T-helper 2 cell treated with Interferon-gamma antibody and Interleukin-4, amounts not matched to agents 100 ng/mL and 5 ng/mL, for 36 hours (primary cell): Measurements from ENCODE around the gene TRAPPC14. TPM values are rescaled to one million over a fixed set of nuclear protein-coding genes. Genes with fewer than 3 reads are reported as not detected.

ENCODE experiments used
- intact Hi-C: fragments of 100-400 bp; cut with micrococcal nuclease; formaldehyde crosslinking; loops from one replicate; pipeline ENCODE4 v1.15.1; 2023
- total RNA-seq: library from RNA; stranded (reverse); gene quantifications from 2 replicates; pipeline ENCODE4 v1.2.3, GENCODE V29; 2022

TRAPPC14 gene
- total RNA-seq, 1 donor from 2014 or later: 50.9 TPM

GRCh38 chr7:100126931-100127865 lies 31.3 kb downstream of the TRAPPC14 start, which contains the start of gene MBLAC1:
Gene MBLAC1 (plus strand): TSS chr7:100126967. CDS start chr7:100127396, 429 bp downstream.
- intact Hi-C loops: loop anchor here (1.0 to 5.0 kb wide), 7 partner anchors 8 to 302 kb away; partner anchors contain the start of genes AP4M1, CNPY4, LAMTOR4 and MCM7

- intact Hi-C loops: loop anchor here (2.0 to 5.0 kb wide), 4 partner anchors 44 to 302 kb away; partner anchors contain the start of genes MEPCE, TRIM4, ZCWPW1 and ZNF3
These were observed 32.1 kb downstream of the TRAPPC14 start for GRCh38 chr7:100126239-100126930.

- intact Hi-C loops: loop anchor here (5.0 kb wide), 1 partner anchor 42 kb away; the partner anchor contains the start of gene ZNF3
These were observed 34.0 kb downstream of the TRAPPC14 start for GRCh38 chr7:100124301-100125230.

- intact Hi-C loops: no loop called here
These were observed 36.0 kb downstream of the TRAPPC14 start for GRCh38 chr7:100122568-100122967.

GRCh38 chr7:100122067-100122466 lies 36.5 kb downstream of the TRAPPC14 start:
- intact Hi-C loops: no loop called here

GRCh38 chr7:100120733-100121036 lies 37.8 kb downstream of the TRAPPC14 start:
- intact Hi-C loops: no loop called here

GRCh38 chr7:100119970-100120732 lies 38.4 kb downstream of the TRAPPC14 start:
- intact Hi-C loops: loop anchor here (1.0 kb wide), 2 partner anchors 7 to 19 kb away; partner anchors contain the start of genes AP4M1 and MCM7

GRCh38 chr7:100119072-100119969 lies 39.2 kb downstream of the TRAPPC14 start, which contains the start of the genes CNPY4 and TAF6:
Gene CNPY4 (plus strand): TSS chr7:100119634. CDS start chr7:100119745, 111 bp downstream.
Gene TAF6 (minus strand): TSS chr7:100119358. CDS start chr7:100114209, 5,149 bp downstream.
- intact Hi-C loops: loop anchor here (1.0 kb wide), 2 partner anchors 8 to 18 kb away; partner anchors contain the start of genes AP4M1 and MCM7

- intact Hi-C loops: loop anchor here (1.0 kb wide), 2 partner anchors 9 to 17 kb away; partner anchors contain the start of genes AP4M1 and MCM7
These were observed 40.0 kb downstream of the TRAPPC14 start for GRCh38 chr7:100118388-100119071.

GRCh38 chr7:100115026-100115425 lies 43.5 kb downstream of the TRAPPC14 start:
- intact Hi-C loops: no loop called here

- intact Hi-C loops: no loop called here
These were observed 46.6 kb downstream of the TRAPPC14 start for GRCh38 chr7:100111914-100112313.

- intact Hi-C loops: no loop called here
These were observed 47.4 kb downstream of the TRAPPC14 start for GRCh38 chr7:100111156-100111555.

- intact Hi-C loops: no loop called here
These were observed 48.9 kb downstream of the TRAPPC14 start for GRCh38 chr7:100109521-100110163.

- intact Hi-C loops: no loop called here
These were observed 50.6 kb downstream of the TRAPPC14 start for GRCh38 chr7:100107890-100108289.

GRCh38 chr7:100107125-100107737 lies 51.3 kb downstream of the TRAPPC14 start:
- intact Hi-C loops: no loop called here

- intact Hi-C loops: no loop called here
These were observed 51.9 kb downstream of the TRAPPC14 start for GRCh38 chr7:100106633-100107032.

- intact Hi-C loops: no loop called here
These were observed 53.0 kb downstream of the TRAPPC14 start for GRCh38 chr7:100105534-100105933.
